NCI-H1092 treated with DMSO at 0.1 percent for 48 hours (cell line): ENCODE measurements around the gene ZNF618.

ENCODE experiments used
- DNase-seq: peaks from one replicate; lab custom pipeline; 2025; lab: John Stamatoyannopoulos, UW

The ZNF618 gene

GRCh38 chr9:113912816-113913215 is 36.7 kb downstream of the ZNF618 start:
- no peak for DNase-seq

GRCh38 chr9:113913426-113914195 is 37.5 kb downstream of the ZNF618 start:
- no peak for DNase-seq

DNA sequence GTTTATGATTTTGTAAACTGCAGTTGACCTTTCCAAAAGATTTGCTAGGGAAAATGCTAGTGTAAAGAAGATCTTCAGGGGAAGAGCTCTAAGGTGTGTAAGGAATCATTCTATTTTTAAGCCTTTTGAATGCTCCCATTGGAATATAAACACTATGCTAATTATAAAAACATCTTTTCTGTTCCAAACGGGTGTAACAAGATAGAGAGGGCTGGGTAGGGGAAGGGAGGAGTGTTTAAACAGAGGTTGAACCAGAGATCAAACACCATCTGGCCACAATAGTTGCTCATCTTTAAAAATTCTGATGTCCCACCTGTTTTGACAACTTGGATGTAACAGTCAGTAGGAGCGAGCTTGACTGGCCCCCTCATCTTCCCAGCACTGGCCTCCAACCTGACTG is 38.4 kb downstream of the ZNF618 start:
- DNase-seq: no peak

- no peak for DNase-seq
These were observed 39.8 kb downstream of the ZNF618 start for GRCh38 chr9:113915817-113916434.

GRCh38 chr9:113916931-113917330 is 40.8 kb downstream of the ZNF618 start:
- no peak for DNase-seq

DNA sequence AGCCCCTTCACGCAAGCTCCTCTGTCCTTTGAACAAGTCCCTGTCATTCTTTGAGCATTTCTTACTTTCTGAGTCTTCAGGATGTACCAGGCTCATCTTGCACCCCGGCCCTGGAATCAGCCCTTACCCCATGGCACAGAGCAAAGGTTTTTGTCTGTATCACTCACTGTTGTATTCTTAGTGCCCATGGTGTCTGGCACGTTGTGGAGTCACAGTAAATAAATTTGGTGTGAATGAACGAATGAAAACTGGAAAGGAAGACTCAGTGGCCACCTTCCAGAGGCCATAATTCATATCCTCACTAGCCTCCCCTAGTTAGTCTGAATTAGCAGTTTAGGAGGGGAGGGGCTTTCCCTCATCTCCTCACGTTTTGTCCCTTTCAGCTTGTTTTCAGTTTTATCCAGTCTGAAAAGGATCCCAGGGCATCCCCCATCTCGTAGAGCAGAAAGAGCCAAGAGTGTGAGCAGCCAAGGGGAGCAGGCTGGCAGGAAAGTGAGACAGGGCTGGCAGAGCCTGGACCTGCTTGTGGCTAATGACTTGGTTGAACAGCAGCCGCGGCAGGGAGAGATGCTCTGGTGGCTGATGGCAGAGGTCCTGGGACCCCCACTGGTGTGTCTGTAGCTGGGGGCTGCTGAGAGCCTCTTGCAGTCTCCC is 42.7 kb downstream of the ZNF618 start:
- DNase-seq: no peak

DNA sequence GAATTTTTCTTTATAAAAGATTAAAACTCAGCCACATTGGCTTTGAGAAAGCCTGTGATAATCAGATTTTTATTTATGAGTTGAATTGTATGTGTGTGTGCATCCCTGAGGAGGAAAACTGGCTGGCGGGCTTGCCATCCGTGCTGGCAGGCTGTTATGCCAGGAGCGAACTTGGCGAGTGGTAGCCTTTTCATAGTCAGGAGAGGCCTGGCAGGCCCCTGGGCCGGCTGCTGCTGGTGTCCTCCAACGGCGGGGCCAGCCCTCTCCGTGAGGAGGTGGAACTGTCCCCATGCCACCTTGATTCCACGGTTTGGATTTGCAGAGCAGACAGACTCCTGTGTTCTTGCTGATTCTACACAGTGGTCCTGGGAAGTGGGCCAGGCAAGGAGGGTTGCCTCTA is 43.3 kb downstream of the ZNF618 start:
- no peak for DNase-seq

- DNase-seq: no peak
These were observed 43.8 kb downstream of the ZNF618 start for GRCh38 chr9:113919871-113920270.

DNA sequence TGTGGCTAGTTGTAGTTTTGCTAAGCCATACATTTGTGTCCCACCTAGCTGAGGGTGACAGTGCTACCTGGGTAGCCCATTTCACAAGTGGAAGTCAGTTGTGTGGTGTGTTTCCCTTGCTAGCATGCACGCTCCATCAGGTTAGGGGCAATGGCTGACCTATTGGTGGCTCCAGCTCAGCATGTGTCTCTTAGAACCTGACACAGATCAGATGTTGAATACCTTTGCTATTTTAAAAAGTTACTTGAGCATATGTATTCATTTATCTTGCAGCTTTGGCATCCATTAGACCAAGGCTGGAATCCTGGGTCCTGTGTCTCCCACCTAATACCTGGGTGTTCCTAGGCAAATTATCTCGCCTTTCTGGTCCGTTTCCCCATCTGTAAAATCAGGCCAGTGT is 44.8 kb downstream of the ZNF618 start:
- no peak for DNase-seq

- no peak for DNase-seq
These were observed 45.4 kb downstream of the ZNF618 start for GRCh38 chr9:113921396-113921925.

DNA sequence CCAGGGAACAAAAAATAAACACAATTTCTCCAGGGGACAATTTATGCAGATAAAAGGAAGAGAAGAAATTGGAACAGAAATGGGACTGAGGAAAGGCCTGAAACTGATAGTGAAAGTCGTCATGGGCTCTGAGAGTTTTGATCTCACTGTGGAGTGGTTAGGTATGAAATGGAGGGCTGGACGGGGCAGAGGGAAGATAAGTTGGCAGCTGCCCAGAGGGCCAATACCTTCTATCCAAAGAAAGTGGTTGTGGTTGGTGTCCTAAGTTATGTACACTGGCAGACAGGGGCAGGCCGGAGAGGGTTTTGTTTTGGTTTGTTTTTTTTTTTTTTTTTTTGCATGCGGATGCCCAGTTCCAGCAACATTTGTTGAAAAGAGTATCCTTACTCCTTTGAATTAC is 46.1 kb downstream of the ZNF618 start:
- DNase-seq: no peak

- no peak for DNase-seq
These were observed 50.1 kb downstream of the ZNF618 start for GRCh38 chr9:113926211-113926610.

DNA sequence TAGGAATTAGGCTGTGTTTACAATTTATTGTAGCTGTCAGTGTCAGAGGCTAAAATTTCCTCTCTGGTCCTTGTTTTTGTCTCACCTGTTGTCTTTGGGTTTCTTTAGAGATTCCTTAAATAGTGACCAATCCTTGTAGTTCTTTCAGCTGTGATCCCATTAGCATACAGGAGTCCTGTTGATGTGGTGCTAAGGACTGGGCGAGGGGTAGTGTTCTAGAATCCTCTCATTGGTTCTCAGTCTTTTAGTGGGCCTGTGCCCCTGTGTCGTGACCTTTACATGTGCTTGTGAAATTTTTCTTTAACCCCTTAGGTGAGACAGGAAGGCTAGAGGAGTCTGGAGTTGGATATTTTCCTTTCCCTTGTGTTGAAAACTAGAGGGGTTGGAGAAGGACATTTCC is 51.2 kb downstream of the ZNF618 start:
- DNase-seq: no peak

- no peak for DNase-seq
These were observed 52.2 kb downstream of the ZNF618 start for GRCh38 chr9:113928269-113928668.

GRCh38 chr9:113929634-113930389 is 53.7 kb downstream of the ZNF618 start:
- DNase-seq: no peak

DNA sequence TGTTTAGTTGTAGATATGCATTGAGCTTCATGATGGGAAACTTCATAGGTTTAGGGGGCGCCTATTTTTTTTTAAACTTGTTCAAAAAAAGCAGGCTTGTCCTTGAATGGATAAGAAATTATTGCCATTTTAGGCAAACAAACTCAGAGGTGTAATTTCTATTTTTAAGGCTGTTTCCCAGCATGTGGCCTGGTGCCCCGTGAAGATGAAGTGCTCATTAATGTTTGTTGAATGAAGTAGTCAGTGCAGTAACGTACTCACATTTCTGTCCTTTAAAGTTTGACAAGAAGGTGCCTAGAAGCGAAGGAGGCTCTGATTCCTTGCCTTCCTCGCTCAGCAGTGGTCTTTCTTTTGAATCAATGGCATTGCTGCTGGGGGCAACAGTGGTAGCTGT is 54.3 kb downstream of the ZNF618 start:
- no peak for DNase-seq

GRCh38 chr9:113931140-113931539 is 55.0 kb downstream of the ZNF618 start:
- no peak for DNase-seq

DNA sequence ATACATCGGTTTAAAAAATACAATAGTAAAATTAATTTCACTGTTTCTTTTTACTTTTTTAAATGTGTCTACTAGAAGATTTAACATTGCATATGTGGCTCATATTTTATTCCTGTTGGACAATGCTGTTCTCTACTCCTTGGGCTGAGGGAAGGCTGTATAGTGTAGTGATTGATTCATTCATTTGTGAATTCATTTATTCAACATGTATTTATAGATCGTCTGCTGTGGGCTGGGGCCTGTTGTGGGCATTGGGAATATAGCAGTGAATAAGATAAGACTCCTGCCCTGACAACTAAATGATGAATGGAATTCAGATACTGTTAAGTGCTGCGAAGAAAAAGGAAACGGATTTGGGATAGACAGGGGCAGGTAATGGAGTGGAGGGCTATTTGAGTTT is 55.7 kb downstream of the ZNF618 start:
- no peak for DNase-seq

DNA sequence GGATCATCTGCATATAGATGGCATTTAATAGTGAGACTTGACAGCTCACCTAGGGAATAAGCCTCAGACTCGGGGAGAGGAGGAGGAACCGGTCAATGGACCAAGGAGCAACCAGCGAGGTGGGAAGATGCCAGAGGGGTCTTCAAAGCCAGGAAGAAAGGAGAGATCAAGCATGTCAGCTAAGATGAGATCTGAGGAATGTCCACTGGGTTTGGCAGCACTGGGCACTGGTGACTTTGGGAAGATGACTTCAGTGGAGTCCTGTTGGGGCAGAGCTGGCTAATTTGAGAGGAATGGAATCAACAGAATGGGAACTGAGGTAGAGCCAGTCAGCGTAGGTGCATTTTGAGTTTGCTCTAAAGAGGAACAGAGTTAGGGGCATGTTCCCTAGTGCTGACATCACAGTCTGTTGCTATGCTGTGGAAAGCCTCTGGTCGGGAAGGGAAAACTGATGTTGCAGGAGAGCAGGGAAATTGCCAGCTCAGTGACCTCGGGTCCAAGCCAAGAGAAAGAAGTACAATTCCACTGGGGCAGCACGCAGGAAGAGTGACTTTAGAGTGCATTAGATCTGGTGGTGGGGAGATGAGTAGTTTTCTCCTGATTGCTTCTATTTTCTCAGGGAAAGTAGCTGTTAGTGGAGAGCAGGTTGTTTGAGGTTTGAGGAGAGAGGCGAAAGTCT is 56.9 kb downstream of the ZNF618 start:
- no peak for DNase-seq

DNA sequence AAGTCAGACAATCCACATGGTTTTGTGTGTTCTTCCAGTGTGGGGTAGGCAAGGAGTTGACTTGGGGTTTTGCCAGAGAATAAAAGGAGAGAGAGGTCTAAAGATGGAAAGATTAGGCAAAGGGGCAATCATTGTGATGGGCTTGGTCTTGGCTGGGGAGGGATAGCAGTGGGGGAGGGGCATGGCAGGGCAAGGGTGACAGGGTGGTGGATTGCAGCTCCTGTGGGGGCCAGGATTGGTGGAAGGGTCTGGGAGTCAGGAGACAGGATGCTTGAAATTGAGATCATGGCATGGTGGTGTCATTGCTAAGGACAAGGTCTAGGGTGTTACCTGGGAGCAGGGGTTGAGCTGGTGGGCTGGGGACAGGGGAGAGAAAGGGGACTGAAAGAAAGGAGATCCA is 57.6 kb downstream of the ZNF618 start:
- DNase-seq: no peak

DNA sequence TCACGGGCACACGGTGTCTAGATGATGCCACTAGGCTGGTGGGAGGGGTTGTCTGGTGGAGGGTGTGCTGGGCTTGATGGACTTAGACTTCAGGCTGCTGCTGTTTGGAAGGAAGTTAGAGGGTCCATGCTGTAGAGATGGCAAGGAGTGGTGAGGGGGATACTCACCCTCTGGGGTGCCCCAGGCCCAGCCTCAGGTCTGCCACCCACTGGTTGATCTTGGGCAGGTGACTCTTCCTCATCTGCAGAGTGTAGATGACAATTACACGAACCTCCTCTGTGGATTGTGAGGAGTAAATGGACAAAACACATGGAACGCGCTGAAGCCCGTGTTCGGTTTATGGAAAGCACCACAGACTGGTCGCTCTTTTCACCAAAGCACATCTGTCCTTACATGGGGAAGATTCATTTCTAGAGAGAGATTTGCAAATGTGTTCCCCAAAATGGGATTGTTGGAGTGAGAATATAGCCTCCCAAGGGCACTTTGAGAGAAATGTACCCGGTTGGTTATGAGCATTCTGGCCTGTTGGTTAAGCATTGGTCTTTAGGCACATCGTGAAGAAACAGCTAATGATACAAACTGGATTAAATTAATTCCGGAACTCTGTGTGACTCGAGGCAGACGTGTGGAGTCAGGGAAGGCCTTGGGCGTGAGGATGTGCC is 58.2 kb downstream of the ZNF618 start:
- no peak for DNase-seq
